H1 (cell line): ENCODE measurements around the gene MXRA7. TPM values are rescaled to one million over a fixed set of nuclear protein-coding genes. Genes with fewer than 3 reads are reported as not detected.

Experiments
- CTCF ChIA-PET: fragments of 300-600 bp; sonication (Branson Sonifier 250); formaldehyde crosslinking; loops from one replicate; lab custom pipeline; 2021; ENCODE audit not compliant: partially characterized antibody; lab: Charles Lee
- POLR2A ChIA-PET: fragments of 300-600 bp; sonication (Branson Sonifier 250); formaldehyde crosslinking; loops from one replicate; lab custom pipeline; 2021; ENCODE audit warnings: inconsistent platforms; ENCODE audit not compliant: partially characterized antibody; lab: Charles Lee
- DNase-seq, 2 experiments: peaks; one replicate each; pipeline versions ENCODE4 v3.0.0 to v3.0.0-alpha.2; 2010 to 2022; ENCODE audit warnings: low spot score in 2 of 2, low read depth in 1 of 2, mixed read lengths in 1 of 2
- FAIRE-seq: peaks from 2 replicates; lab custom pipeline; 2011; peaks lifted over from hg19 to GRCh38; lab: Jason Lieb, UNC
- H2AFZ ChIP-seq: 2 replicates; pipeline ENCODE4 v1.8.1; 2012; ENCODE audit warnings: low read length, inconsistent platforms
- H2AK5ac ChIP-seq: 2 replicates; pipeline ENCODE4 v1.6.1; 2013; ENCODE audit warnings: low read depth, low read length
- H2BK120ac ChIP-seq: replicated peaks from 2 replicates; pipeline ENCODE3; 2013; ENCODE audit warnings: low read depth, low read length, inconsistent platforms
- H2BK12ac ChIP-seq: 2 replicates; pipeline ENCODE4 v1.6.1; 2013; ENCODE audit warnings: low read depth, low read length
- H2BK15ac ChIP-seq: 2 replicates; pipeline ENCODE4 v1.6.1; 2013; ENCODE audit warnings: low read length
- H2BK20ac ChIP-seq: 2 replicates; pipeline ENCODE4 v1.6.1; 2013; ENCODE audit warnings: low read length
- H2BK5ac ChIP-seq: 2 replicates; pipeline ENCODE4 v1.6.1; 2013; ENCODE audit warnings: low read depth, low read length
- H3K14ac ChIP-seq: 2 replicates; pipeline ENCODE4 v1.6.1; 2013; ENCODE audit warnings: inconsistent platforms; ENCODE audit not compliant: insufficient read length
- H3K18ac ChIP-seq: 2 replicates; pipeline ENCODE4 v1.6.1; 2013; ENCODE audit warnings: low read length; ENCODE audit errors: extremely low read depth
- H3K23ac ChIP-seq: 2 replicates; pipeline ENCODE4 v1.6.1; 2013; ENCODE audit warnings: inconsistent platforms; ENCODE audit not compliant: insufficient read length
- H3K23me2 ChIP-seq: 2 replicates; pipeline ENCODE4 v1.6.1; 2013; ENCODE audit warnings: low read depth, low read length
- H3K27ac ChIP-seq: 2 replicates; pipeline ENCODE4 v1.6.1; 2011; ENCODE audit warnings: low read depth, low read length, inconsistent platforms
- H3K27me3 ChIP-seq, 4 experiments: replicated peaks in 1 of 4; 1 replicate in 1 of 4; 2 replicates in 3 of 4; pipeline versions ENCODE4 v1.6.1 to v1.8.1; 2011 to 2013; ENCODE audit warnings: low read length in 3 of 4, mild to moderate bottlenecking in 3 of 4, inconsistent platforms in 2 of 4, mixed read lengths in 2 of 4, moderate library complexity in 1 of 4; ENCODE audit not compliant: control insufficient read depth in 3 of 4, insufficient read depth in 3 of 4; ENCODE audit errors: extremely low read depth in 1 of 4
- H3K36me3 ChIP-seq, 4 experiments: 2 replicates each; pipeline versions ENCODE4 v1.6.1 to v1.8.1; 2011 to 2013; ENCODE audit warnings: mild to moderate bottlenecking in 4 of 4, low read length in 3 of 4, moderate library complexity in 2 of 4, control low read depth in 1 of 4, inconsistent platforms in 1 of 4; ENCODE audit not compliant: insufficient read depth in 4 of 4, control insufficient read depth in 2 of 4
- H3K4ac ChIP-seq: replicated peaks from 2 replicates; pipeline ENCODE3; 2013; ENCODE audit warnings: low read length, low read depth, mixed read lengths, inconsistent platforms; ENCODE audit not compliant: insufficient read length
- H3K4me1 ChIP-seq, 4 experiments: replicated peaks in 1 of 4; 1 replicate in 1 of 4; 2 replicates in 3 of 4; pipeline versions ENCODE4 v1.6.1 to v1.8.1; 2011 to 2013; ENCODE audit warnings: low read length in 3 of 4, inconsistent platforms in 2 of 4, mixed read lengths in 1 of 4; ENCODE audit not compliant: insufficient read depth in 4 of 4, control insufficient read depth in 3 of 4
- H3K4me2 ChIP-seq, 2 experiments: 2 replicates each; pipeline versions ENCODE4 v1.6.1 to v1.8.1; 2011 to 2013; ENCODE audit warnings: low read depth in 2 of 2, low read length in 2 of 2, control low read depth in 1 of 2, inconsistent platforms in 1 of 2, mild to moderate bottlenecking in 1 of 2; ENCODE audit not compliant: insufficient read depth in 1 of 2
- H3K4me3 ChIP-seq, 4 experiments: fragments of 200-600, 300-600 bp in 1 of 4; sonication (generic), shearing (Covaris generic), sonication (Bioruptor Twin) in 1 of 4; 2 replicates each; pipeline versions ENCODE4 v1.5.1 to v1.8.1; 2011 to 2016; ENCODE audit warnings: low read length in 4 of 4, low read depth in 3 of 4, control low read depth in 2 of 4, inconsistent platforms in 2 of 4, mild to moderate bottlenecking in 2 of 4, mixed read lengths in 1 of 4, moderate library complexity in 1 of 4; ENCODE audit not compliant: insufficient read depth in 2 of 4; ENCODE audit errors: extremely low read depth in 1 of 4
- H3K56ac ChIP-seq: replicated peaks from 2 replicates; pipeline ENCODE3; 2013; ENCODE audit warnings: low read depth, mild to moderate bottlenecking, mixed read lengths, low read length, inconsistent platforms; ENCODE audit not compliant: insufficient read length
- H3K79me1 ChIP-seq: 2 replicates; pipeline ENCODE4 v1.6.1; 2013; ENCODE audit warnings: low read depth, low read length, control low read depth
- H3K79me2 ChIP-seq, 2 experiments: 2 replicates each; pipeline versions ENCODE4 v1.6.1 to v1.8.1; 2012 to 2013; ENCODE audit warnings: low read length in 2 of 2, mild to moderate bottlenecking in 2 of 2, inconsistent platforms in 1 of 2; ENCODE audit not compliant: insufficient read depth in 2 of 2, control insufficient read depth in 1 of 2
- H3K9ac ChIP-seq, 4 experiments: replicated peaks in 1 of 4; 1 replicate in 1 of 4; 2 replicates in 3 of 4; pipeline versions ENCODE4 v1.6.1 to v1.8.1; 2011 to 2013; ENCODE audit warnings: low read depth in 3 of 4, low read length in 3 of 4, control low read depth in 2 of 4, mild to moderate bottlenecking in 2 of 4, moderate library complexity in 2 of 4, inconsistent platforms in 1 of 4; ENCODE audit errors: extremely low read depth in 1 of 4
- H3K9me3 ChIP-seq, 2 experiments: 2 replicates each; pipeline versions ENCODE4 v1.6.1 to v1.8.1; 2012 to 2013; ENCODE audit warnings: mild to moderate bottlenecking in 2 of 2, moderate library complexity in 2 of 2, control low read depth in 1 of 2, inconsistent platforms in 1 of 2, low read depth in 1 of 2, low read length in 1 of 2, mixed read lengths in 1 of 2; ENCODE audit not compliant: insufficient read depth in 2 of 2
- H4K20me1 ChIP-seq, 2 experiments: replicated peaks in 1 of 2; 2 replicates each; pipeline versions ENCODE3 to v1.8.1; 2011 to 2013; ENCODE audit warnings: inconsistent platforms in 2 of 2, low read length in 2 of 2, mild to moderate bottlenecking in 1 of 2; ENCODE audit not compliant: insufficient read depth in 2 of 2, control insufficient read depth in 1 of 2
- H4K5ac ChIP-seq: 2 replicates; pipeline ENCODE4 v1.6.1; 2013; ENCODE audit warnings: low read length, low read depth, mixed read lengths, inconsistent platforms; ENCODE audit not compliant: insufficient read length
- H4K8ac ChIP-seq: 2 replicates; pipeline ENCODE4 v1.8.0; 2013; ENCODE audit warnings: mild to moderate bottlenecking, moderate library complexity, low read length, inconsistent platforms; ENCODE audit not compliant: insufficient read depth; ENCODE audit errors: extremely low read depth
- H4K91ac ChIP-seq: replicated peaks from 2 replicates; pipeline ENCODE3; 2013; ENCODE audit warnings: low read length, mixed read lengths, inconsistent platforms; ENCODE audit not compliant: insufficient read length
- BRCA1 ChIP-seq: IDR thresholded peaks from 2 replicates; pipeline ENCODE4 v1.6.1; 2012; ENCODE audit warnings: low read depth, low read length, improper control_type of control experiment
- FOSL1 ChIP-seq: IDR thresholded peaks from 2 replicates; pipeline ENCODE4 v1.6.1; 2011; ENCODE audit warnings: mild to moderate bottlenecking, low read depth, low read length, moderate library complexity; ENCODE audit not compliant: insufficient read depth
- MAFK ChIP-seq: IDR thresholded peaks from 2 replicates; pipeline ENCODE4 v1.6.1; 2012; ENCODE audit warnings: low read depth, mild to moderate bottlenecking, improper control_type of control experiment, low read length
- RNF2 ChIP-seq: fragments of 200-900, 300-1000 bp; sonication (generic); IDR thresholded peaks from 2 replicates; pipeline ENCODE4 v1.7.1; 2016; ENCODE audit warnings: borderline replicate concordance, low read depth, mild to moderate bottlenecking, antibody characterized with exemption, low read length; ENCODE audit not compliant: poor library complexity, severe bottlenecking; ENCODE audit errors: missing control alignments
- RXRA ChIP-seq: IDR thresholded peaks from 2 replicates; pipeline ENCODE4 v1.6.1; 2011; ENCODE audit warnings: low read depth, mild to moderate bottlenecking, low read length, moderate library complexity; ENCODE audit not compliant: insufficient read depth
- SAP30 ChIP-seq: fragments of 300-600 bp; sonication (generic); IDR thresholded peaks from 2 replicates; pipeline ENCODE4 v1.7.1; 2012; ENCODE audit warnings: low read length, moderate library complexity, mild to moderate bottlenecking, inconsistent platforms; ENCODE audit not compliant: insufficient read depth, insufficient replicate concordance
- SP4 ChIP-seq: IDR thresholded peaks from 2 replicates; pipeline ENCODE4 v1.6.1; 2012; ENCODE audit warnings: low read length, inconsistent platforms
- SRF ChIP-seq: IDR thresholded peaks from 2 replicates; pipeline ENCODE4 v1.6.1; 2011; ENCODE audit warnings: mild to moderate bottlenecking, low read depth, low read length, moderate library complexity
- SUZ12 ChIP-seq: fragments of 200-600 bp; sonication (generic); IDR thresholded peaks from 2 replicates; pipeline ENCODE4 v1.6.1; 2012; ENCODE audit warnings: mild to moderate bottlenecking, inconsistent platforms, low read length, moderate library complexity, mixed read lengths
- YY1 ChIP-seq: IDR thresholded peaks from 2 replicates; pipeline ENCODE4 v1.6.1; 2011; ENCODE audit warnings: low read depth, mild to moderate bottlenecking, low read length
- ZNF274 ChIP-seq: IDR thresholded peaks from 2 replicates; pipeline ENCODE4 v1.7.0; 2012; ENCODE audit warnings: low read length, borderline replicate concordance; ENCODE audit errors: extremely low read depth
- WGBS, 2 experiments: shearing (Covaris generic) in 1 of 2; methylation state at CpG; one replicate each; pipeline versions ENCODE4 v1.1.6 to v1.1.7; 2013 to 2015; ENCODE audit warnings: low lambda C conversion rate in 2 of 2, mixed read lengths in 2 of 2, inconsistent platforms in 1 of 2, low coverage in 1 of 2, missing lambda C conversion rate in 1 of 2; ENCODE audit not compliant: insufficient replicate concordance in 2 of 2, insufficient coverage in 1 of 2, insufficient read length in 1 of 2; ENCODE audit errors: extremely low coverage in 1 of 2, missing lambda C conversion rate in 1 of 2; 5-methylcytosine and 5-hydroxymethylcytosine counted together
- polyA plus RNA-seq, 7 experiments: library from polyadenylated mRNA; depleted of rRNA in 3 of 7; stranded (reverse) in 5 of 7; unstranded in 2 of 7; fragments of >200 nt in 5 of 7; fragments of 200-250 nt in 2 of 7; gene quantifications; 1 replicate in 5 of 7; 2 replicates in 1 of 7; 4 replicates in 1 of 7; pipeline versions ENCODE4 v1.2.1 to v1.2.3, GENCODE V29; 2011 to 2013; ENCODE audit warnings: missing spikeins in 2 of 7, mixed read lengths in 2 of 7
- total RNA-seq: library from RNA; stranded (reverse); fragmentation: NEBNext Ultra II Directional; extraction: Animal tissue kit (Norgen Biotek cat#: 25700); gene quantifications from 2 replicates; pipeline ENCODE4 v1.2.1, GENCODE V29; 2021

MXRA7 gene
- total and polyA plus RNA-seq, 2 of the 8 experiments (the other 6 are each of a cell fraction or from before 2014, with no cell fraction given): 17.8 to 26.6 TPM

- no peak overlapping the region for H2AFZ ChIP-seq
- no peak overlapping the region for H3K9ac ChIP-seq
- no peaks in the 10 kb centered on the region for H3K27me3 ChIP-seq
- H2AK5ac ChIP-seq: no peak overlapping the region
- no peak overlapping the region for H3K4me3 ChIP-seq
- no peak overlapping the region for H2BK5ac ChIP-seq
- H3K23ac ChIP-seq: no peak overlapping the region
- H3K79me2 ChIP-seq: no peaks in the 10 kb centered on the region
- ChIA-PET POLR2A (no interaction called here), CTCF (interaction anchor here (1.2 kb wide), 1 partner anchor 35 kb away, joined by 3 read pairs; no protein-coding TSS in a partner anchor)
- H3K9me3 ChIP-seq: no peaks in the 10 kb centered on the region
- TF ChIP-seq SUZ12: no peak
- TF ChIP-seq RXRA: no peak
- no peak for TF ChIP-seq SP4
- TF ChIP-seq SRF: no peak
- TF ChIP-seq FOSL1: no peak
- TF ChIP-seq MAFK: no peak
- TF ChIP-seq SAP30: no peak
- TF ChIP-seq ZNF274: no peak
- TF ChIP-seq BRCA1: no peak
- TF ChIP-seq YY1: no peak
- TF ChIP-seq RNF2: no peak
- H4K91ac ChIP-seq: no peak overlapping the region
- H3K18ac ChIP-seq: no peak overlapping the region
- no peaks in the 10 kb centered on the region for H3K36me3 ChIP-seq
- H3K14ac ChIP-seq: no peak overlapping the region
- no peak overlapping the region for H3K4me2 ChIP-seq
- H4K20me1 ChIP-seq: no peaks in the 10 kb centered on the region
- WGBS, 2 experiments: 92% methylated on average over 1 of the region's 1 CpG; no CpG with 5 or more reads in 1 of the 2 experiments
- H4K5ac ChIP-seq: no peak overlapping the region
- no peak overlapping the region for H2BK20ac ChIP-seq
- H3K56ac ChIP-seq: no peak overlapping the region
- no peaks in the 10 kb centered on the region for H3K23me2 ChIP-seq
- no peak overlapping the region for H2BK12ac ChIP-seq
- no peaks in the 10 kb centered on the region for H3K4me1 ChIP-seq
- no peak overlapping the region for H2BK120ac ChIP-seq
- no peak overlapping the region for H2BK15ac ChIP-seq
- no peak overlapping the region for H4K8ac ChIP-seq
- no peaks in the 10 kb centered on the region for H3K79me1 ChIP-seq
- no peak overlapping the region for H3K4ac ChIP-seq
- DNase-seq (no peak), FAIRE-seq (no peak)
- no peak overlapping the region for H3K27ac ChIP-seq
These were observed 64.1 kb downstream of the MXRA7 start for GRCh38 chr17:76646712-76647111.
